NB4 (cell line): ENCODE results near the gene SGCB.

Experiments
- MYC ChIP-seq: IDR thresholded peaks from 2 replicates; pipeline ENCODE4 v1.6.1; 2011; ENCODE audit warnings: low read depth, low read length
- POLR2A ChIP-seq: IDR thresholded peaks from 2 replicates; pipeline ENCODE4 v1.6.1; 2011; ENCODE audit warnings: mild to moderate bottlenecking; ENCODE audit not compliant: insufficient read length; ENCODE audit errors: extremely low read depth
- TF ChIP-seq, protein P1 (sequence below): IDR thresholded peaks from one replicate; pipeline ENCODE4 v1.5.1; 2012; ENCODE audit warnings: low read depth, low read length
- TF ChIP-seq, protein P2 (sequence below): IDR thresholded peaks from 2 replicates; pipeline ENCODE4 v1.6.1; 2011; ENCODE audit warnings: low read depth, low read length

DNA sequence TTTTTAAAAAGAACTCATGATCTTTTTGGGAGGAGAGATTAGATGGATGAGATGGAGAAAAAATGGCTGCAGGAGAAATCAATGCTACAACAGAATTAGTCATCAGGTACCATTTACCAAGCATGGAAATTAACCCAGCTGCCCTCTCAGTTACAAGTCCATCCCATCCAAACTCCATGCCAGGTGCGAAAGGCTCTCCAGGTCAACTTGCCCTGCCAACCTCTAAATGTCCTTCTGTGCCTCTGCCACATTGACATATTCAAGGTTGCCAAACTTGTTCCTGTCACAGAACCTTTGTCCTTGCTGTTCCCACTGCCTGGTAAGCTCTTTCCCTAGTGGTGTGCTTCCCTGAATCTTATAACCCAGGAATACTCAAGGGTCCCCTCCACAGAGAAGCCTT lies 20.2 kb upstream of the SGCB start:
- TF ChIP-seq, protein P1, sequence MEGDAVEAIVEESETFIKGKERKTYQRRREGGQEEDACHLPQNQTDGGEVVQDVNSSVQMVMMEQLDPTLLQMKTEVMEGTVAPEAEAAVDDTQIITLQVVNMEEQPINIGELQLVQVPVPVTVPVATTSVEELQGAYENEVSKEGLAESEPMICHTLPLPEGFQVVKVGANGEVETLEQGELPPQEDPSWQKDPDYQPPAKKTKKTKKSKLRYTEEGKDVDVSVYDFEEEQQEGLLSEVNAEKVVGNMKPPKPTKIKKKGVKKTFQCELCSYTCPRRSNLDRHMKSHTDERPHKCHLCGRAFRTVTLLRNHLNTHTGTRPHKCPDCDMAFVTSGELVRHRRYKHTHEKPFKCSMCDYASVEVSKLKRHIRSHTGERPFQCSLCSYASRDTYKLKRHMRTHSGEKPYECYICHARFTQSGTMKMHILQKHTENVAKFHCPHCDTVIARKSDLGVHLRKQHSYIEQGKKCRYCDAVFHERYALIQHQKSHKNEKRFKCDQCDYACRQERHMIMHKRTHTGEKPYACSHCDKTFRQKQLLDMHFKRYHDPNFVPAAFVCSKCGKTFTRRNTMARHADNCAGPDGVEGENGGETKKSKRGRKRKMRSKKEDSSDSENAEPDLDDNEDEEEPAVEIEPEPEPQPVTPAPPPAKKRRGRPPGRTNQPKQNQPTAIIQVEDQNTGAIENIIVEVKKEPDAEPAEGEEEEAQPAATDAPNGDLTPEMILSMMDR = no peak
- TF ChIP-seq POLR2A = no peak
- TF ChIP-seq, protein P2, sequence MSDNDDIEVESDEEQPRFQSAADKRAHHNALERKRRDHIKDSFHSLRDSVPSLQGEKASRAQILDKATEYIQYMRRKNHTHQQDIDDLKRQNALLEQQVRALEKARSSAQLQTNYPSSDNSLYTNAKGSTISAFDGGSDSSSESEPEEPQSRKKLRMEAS = no peak
- TF ChIP-seq MYC = no peak
